BLaER1 (cell line): ENCODE data around the gene FASN.

Experiments
- H3K27ac ChIP-seq: shearing (Covaris generic); formaldehyde crosslinking; 2 replicates; pipeline ENCODE4 v1.8.1; 2022
- H3K27me3 ChIP-seq: shearing (Covaris generic); formaldehyde crosslinking; 2 replicates; pipeline ENCODE4 v1.8.1; 2022
- H3K36me3 ChIP-seq: shearing (Covaris generic); formaldehyde crosslinking; 2 replicates; pipeline ENCODE4 v1.8.1; 2022
- H3K4me1 ChIP-seq: shearing (Covaris generic); formaldehyde crosslinking; 2 replicates; pipeline ENCODE4 v1.8.1; 2022
- H3K4me2 ChIP-seq: shearing (Covaris generic); formaldehyde crosslinking; 2 replicates; pipeline ENCODE4 v1.8.1; 2022
- H3K4me3 ChIP-seq: shearing (Covaris generic); formaldehyde crosslinking; 2 replicates; pipeline ENCODE4 v1.8.1; 2022
- H3K9ac ChIP-seq: shearing (Covaris generic); formaldehyde crosslinking; 2 replicates; pipeline ENCODE4 v1.8.1; 2022
- H3K9me3 ChIP-seq: shearing (Covaris generic); formaldehyde crosslinking; 2 replicates; pipeline ENCODE4 v1.8.1; 2022
- H4K20me1 ChIP-seq: shearing (Covaris generic); formaldehyde crosslinking; 2 replicates; pipeline ENCODE4 v1.8.1; 2022
- Cebpa-rat ChIP-seq: shearing (Covaris generic); IDR thresholded peaks from 2 replicates; pipeline ENCODE4 v1.8.1; 2022

FASN gene

GRCh38 chr17:82095777-82096708 is 2.0 kb downstream of the FASN start:
- H3K27ac ChIP-seq: peak overlapping the region; percentile 98
- H3K4me2 ChIP-seq: peak overlapping the region; percentile 100
- H4K20me1 ChIP-seq: peaks cover 59% of the 10 kb centered on the region
- no peaks in the 10 kb centered on the region for H3K9me3 ChIP-seq
- no peaks in the 10 kb centered on the region for H3K27me3 ChIP-seq
- no peak for TF ChIP-seq Cebpa-rat
- peak overlapping the region; percentile 95 for H3K4me3 ChIP-seq
- peaks cover 41% of the 10 kb centered on the region for H3K4me1 ChIP-seq
- peaks cover 56% of the 10 kb centered on the region for H3K36me3 ChIP-seq
- peak overlapping the region; percentile 98 for H3K9ac ChIP-seq

- Histone ChIP-seq H3K4me1 (peaks cover 32% of the 10 kb centered on the region), H3K27ac (no peak overlapping the region), H3K4me2 (peak overlapping the region; percentile 100; the same call in 1 of the 2 replicates), H3K9ac (peak overlapping the region; percentile 98; the same call in 1 of the 2 replicates), H3K27me3 (no peaks in the 10 kb centered on the region), H3K9me3 (no peaks in the 10 kb centered on the region), H3K4me3 (no peak overlapping the region), H3K36me3 (peaks cover 65% of the 10 kb centered on the region), H4K20me1 (peaks cover 68% of the 10 kb centered on the region)
- TF ChIP-seq Cebpa-rat: no peak
Observed at GRCh38 chr17:82094931-82095776, 2.9 kb downstream of the FASN start.

GRCh38 chr17:82092995-82093751 is 4.9 kb downstream of the FASN start:
- peaks cover 20% of the 10 kb centered on the region for H3K4me1 ChIP-seq
- H3K9ac ChIP-seq: no peak overlapping the region
- peaks cover 85% of the 10 kb centered on the region for H3K36me3 ChIP-seq
- H3K4me3 ChIP-seq: no peak overlapping the region
- no peaks in the 10 kb centered on the region for H3K9me3 ChIP-seq
- no peak overlapping the region for H3K27ac ChIP-seq
- peaks cover 88% of the 10 kb centered on the region for H4K20me1 ChIP-seq
- no peak overlapping the region for H3K4me2 ChIP-seq
- H3K27me3 ChIP-seq: no peaks in the 10 kb centered on the region
- TF ChIP-seq Cebpa-rat: no peak

GRCh38 chr17:82092628-82092994 is 5.4 kb downstream of the FASN start:
- H3K36me3 ChIP-seq: peaks cover 90% of the 10 kb centered on the region
- no peak overlapping the region for H3K4me2 ChIP-seq
- H3K9ac ChIP-seq: no peak overlapping the region
- peaks cover 94% of the 10 kb centered on the region for H4K20me1 ChIP-seq
- no peak for TF ChIP-seq Cebpa-rat
- H3K4me1 ChIP-seq: peaks cover 20% of the 10 kb centered on the region
- H3K27ac ChIP-seq: no peak overlapping the region
- H3K4me3 ChIP-seq: no peak overlapping the region
- no peaks in the 10 kb centered on the region for H3K9me3 ChIP-seq
- no peaks in the 10 kb centered on the region for H3K27me3 ChIP-seq

GRCh38 chr17:82092094-82092586 is 5.9 kb downstream of the FASN start:
- no peak overlapping the region for H3K9ac ChIP-seq
- no peak overlapping the region for H3K27ac ChIP-seq
- H3K9me3 ChIP-seq: no peaks in the 10 kb centered on the region
- no peak overlapping the region for H3K4me3 ChIP-seq
- peaks cover 95% of the 10 kb centered on the region for H3K36me3 ChIP-seq
- no peak for TF ChIP-seq Cebpa-rat
- H3K4me1 ChIP-seq: peaks cover 20% of the 10 kb centered on the region
- peaks cover 94% of the 10 kb centered on the region for H4K20me1 ChIP-seq
- no peaks in the 10 kb centered on the region for H3K27me3 ChIP-seq
- no peak overlapping the region for H3K4me2 ChIP-seq

- Histone ChIP-seq H3K9ac (no peak overlapping the region), H4K20me1 (peaks cover 94% of the 10 kb centered on the region), H3K4me3 (no peak overlapping the region), H3K9me3 (no peaks in the 10 kb centered on the region), H3K4me1 (peaks cover 15% of the 10 kb centered on the region), H3K27me3 (no peaks in the 10 kb centered on the region), H3K27ac (no peak overlapping the region), H3K4me2 (no peak overlapping the region), H3K36me3 (peaks cover 98% of the 10 kb centered on the region)
- no peak for TF ChIP-seq Cebpa-rat
Observed at GRCh38 chr17:82091264-82092066, 6.6 kb downstream of the FASN start.

- TF ChIP-seq Cebpa-rat: no peak
- H4K20me1 ChIP-seq: peaks cover 94% of the 10 kb centered on the region
- no peaks in the 10 kb centered on the region for H3K9me3 ChIP-seq
- no peaks in the 10 kb centered on the region for H3K27me3 ChIP-seq
- H3K4me3 ChIP-seq: no peak overlapping the region
- H3K4me1 ChIP-seq: peaks cover 10% of the 10 kb centered on the region
- H3K4me2 ChIP-seq: no peak overlapping the region
- peaks cover 98% of the 10 kb centered on the region for H3K36me3 ChIP-seq
- H3K27ac ChIP-seq: no peak overlapping the region
- no peak overlapping the region; the same call in 1 of the 2 replicates for H3K9ac ChIP-seq
Observed at GRCh38 chr17:82090549-82091263, 7.3 kb downstream of the FASN start.
